HEK293 (cell line): ENCODE data around the gene CPN2.

Experiments used
- CTCF ChIA-PET: fragments of 350-600 bp; formaldehyde crosslinking; extraction: SDS; loops from one replicate; lab custom pipeline; 2021; ENCODE audit warnings: antibody characterized with exemption; lab: Yijun Ruan, JAX
- POLR2A ChIA-PET: fragments of 300-600 bp; formaldehyde crosslinking; extraction: SDS; loops from one replicate; lab custom pipeline; 2020; ENCODE audit warnings: antibody characterized with exemption, inconsistent platforms; lab: Yijun Ruan, JAX
- H3K27ac ChIP-seq: fragments of 200-500 bp; sonication (Bioruptor generic); 2 replicates; pipeline ENCODE4 v1.5.1; 2014; ENCODE audit warnings: low read depth, low read length, control low read depth, inconsistent platforms; ENCODE audit errors: extremely low read depth
- H3K36me3 ChIP-seq, 2 experiments: fragments of 200-500 bp in 1 of 2; sonication (Bioruptor generic) in 1 of 2; 1 replicate in 1 of 2; 2 replicates in 1 of 2; pipeline ENCODE4 v1.5.1; 2014 to 2017; ENCODE audit warnings: inconsistent platforms in 2 of 2, low read length in 2 of 2; ENCODE audit not compliant: control insufficient read depth in 2 of 2, insufficient read depth in 1 of 2
- H3K4me1 ChIP-seq: fragments of 200-500 bp; sonication (Bioruptor generic); 2 replicates; pipeline ENCODE4 v1.5.1; 2014; ENCODE audit warnings: mild to moderate bottlenecking, low read length, inconsistent platforms; ENCODE audit not compliant: control insufficient read depth, insufficient read depth
- H3K4me3 ChIP-seq: 2 replicates; pipeline ENCODE4 v1.5.1; 2011; ENCODE audit warnings: low read depth, mild to moderate bottlenecking, control low read depth, low read length, moderate library complexity
- H3K9me3 ChIP-seq: fragments of 200-500 bp; sonication (Bioruptor generic); 2 replicates; pipeline ENCODE4 v1.5.1; 2014; ENCODE audit warnings: low read depth, low read length, inconsistent platforms; ENCODE audit not compliant: control insufficient read depth, insufficient read depth
- GLIS2 ChIP-seq: fragments of 450-650 bp; formaldehyde crosslinking; IDR thresholded peaks from 2 replicates; pipeline ENCODE4 v1.5.1; 2016; ENCODE audit warnings: missing biosample characterization, missing genetic modification characterization
- HOXC10 ChIP-seq: sonication (generic); formaldehyde crosslinking; IDR thresholded peaks from 2 replicates; pipeline ENCODE4 v1.8.1; 2023; ENCODE audit warnings: mild to moderate bottlenecking, missing genetic modification reagents
- KLF16 ChIP-seq: fragments of 450-650 bp; formaldehyde crosslinking; IDR thresholded peaks from 2 replicates; pipeline ENCODE4 v1.5.1; 2017; ENCODE audit warnings: missing biosample characterization, missing genetic modification characterization
- TRIM28 ChIP-seq: IDR thresholded peaks from 2 replicates; pipeline ENCODE4 v1.6.1; 2011; ENCODE audit warnings: low read length, control low read depth, borderline replicate concordance
- ZNF10 ChIP-seq: fragments of 450-650 bp; formaldehyde crosslinking; IDR thresholded peaks from 2 replicates; pipeline ENCODE4 v1.5.1; 2017; ENCODE audit warnings: missing biosample characterization, missing genetic modification characterization
- ZNF146 ChIP-seq: fragments of 450-650 bp; formaldehyde crosslinking; IDR thresholded peaks from 2 replicates; pipeline ENCODE4 v1.5.1; 2016; ENCODE audit warnings: missing biosample characterization, missing genetic modification characterization
- ZNF174 ChIP-seq: fragments of 450-650 bp; formaldehyde crosslinking; IDR thresholded peaks from 2 replicates; pipeline ENCODE4 v1.5.0; 2017; ENCODE audit warnings: missing biosample characterization, mild to moderate bottlenecking, missing genetic modification characterization
- ZNF2 ChIP-seq: fragments of 450-650 bp; formaldehyde crosslinking; IDR thresholded peaks from 2 replicates; pipeline ENCODE4 v1.5.1; 2016; ENCODE audit warnings: missing biosample characterization, missing genetic modification characterization
- ZNF202 ChIP-seq: fragments of 450-650 bp; formaldehyde crosslinking; IDR thresholded peaks from 2 replicates; pipeline ENCODE4 v1.5.1; 2016; ENCODE audit warnings: missing biosample characterization, missing genetic modification characterization, borderline replicate concordance
- ZNF23 ChIP-seq: fragments of 450-650 bp; formaldehyde crosslinking; IDR thresholded peaks from 2 replicates; pipeline ENCODE4 v1.5.1; 2016; ENCODE audit warnings: missing biosample characterization, missing genetic modification characterization, borderline replicate concordance
- ZNF239 ChIP-seq: fragments of 450-650 bp; formaldehyde crosslinking; IDR thresholded peaks from 2 replicates; pipeline ENCODE4 v1.5.1; 2016; ENCODE audit warnings: missing biosample characterization, missing genetic modification characterization
- ZNF366 ChIP-seq: fragments of 450-650 bp; formaldehyde crosslinking; conservative IDR thresholded peaks from 2 replicates; pipeline ENCODE4 v1.5.1; 2016; ENCODE audit warnings: missing biosample characterization, missing genetic modification characterization
- ZNF555 ChIP-seq: fragments of 450-650 bp; formaldehyde crosslinking; conservative IDR thresholded peaks from 2 replicates; pipeline ENCODE4 v1.5.1; 2017; ENCODE audit warnings: missing biosample characterization, mild to moderate bottlenecking, missing genetic modification characterization, inconsistent platforms
- ZNF623 ChIP-seq: fragments of 450-650 bp; formaldehyde crosslinking; IDR thresholded peaks from 2 replicates; pipeline ENCODE4 v1.5.1; 2016; ENCODE audit warnings: missing biosample characterization, missing genetic modification characterization
- ZNF670 ChIP-seq: fragments of 450-650 bp; formaldehyde crosslinking; IDR thresholded peaks from 2 replicates; pipeline ENCODE4 v1.5.1; 2016; ENCODE audit warnings: missing biosample characterization, missing genetic modification characterization, low read depth
- ZNF776 ChIP-seq: fragments of 450-650 bp; formaldehyde crosslinking; IDR thresholded peaks from 2 replicates; pipeline ENCODE4 v1.5.0; 2017; ENCODE audit warnings: missing biosample characterization, missing genetic modification characterization, borderline replicate concordance
- ZNF791 ChIP-seq: fragments of 450-650 bp; formaldehyde crosslinking; IDR thresholded peaks from 2 replicates; pipeline ENCODE4 v1.5.1; 2016; ENCODE audit warnings: missing biosample characterization, missing genetic modification characterization
- ZNF830 ChIP-seq: fragments of 450-650 bp; IDR thresholded peaks from 2 replicates; pipeline ENCODE4 v1.5.0; 2018; ENCODE audit warnings: missing biosample characterization, missing genetic modification characterization, low read depth, mild to moderate bottlenecking, moderate library complexity
- ZNF843 ChIP-seq: fragments of 450-650 bp; formaldehyde crosslinking; IDR thresholded peaks from 2 replicates; pipeline ENCODE4 v1.5.1; 2016; ENCODE audit warnings: missing biosample characterization, missing genetic modification characterization
- TF ChIP-seq, protein P1 (sequence below): fragments of 450-650 bp; formaldehyde crosslinking; IDR thresholded peaks from 2 replicates; pipeline ENCODE4 v1.5.1; 2016; ENCODE audit warnings: missing biosample characterization, missing genetic modification characterization
- TF ChIP-seq, protein P2 (sequence below): fragments of 450-650 bp; formaldehyde crosslinking; IDR thresholded peaks from 2 replicates; pipeline ENCODE4 v1.5.1; 2016; ENCODE audit warnings: missing biosample characterization, missing genetic modification characterization
- TF ChIP-seq, protein P3 (sequence below): fragments of 450-650 bp; formaldehyde crosslinking; IDR thresholded peaks from 2 replicates; pipeline ENCODE4 v1.5.1; 2016; ENCODE audit warnings: missing biosample characterization, missing genetic modification characterization, borderline replicate concordance

The CPN2 gene

DNA sequence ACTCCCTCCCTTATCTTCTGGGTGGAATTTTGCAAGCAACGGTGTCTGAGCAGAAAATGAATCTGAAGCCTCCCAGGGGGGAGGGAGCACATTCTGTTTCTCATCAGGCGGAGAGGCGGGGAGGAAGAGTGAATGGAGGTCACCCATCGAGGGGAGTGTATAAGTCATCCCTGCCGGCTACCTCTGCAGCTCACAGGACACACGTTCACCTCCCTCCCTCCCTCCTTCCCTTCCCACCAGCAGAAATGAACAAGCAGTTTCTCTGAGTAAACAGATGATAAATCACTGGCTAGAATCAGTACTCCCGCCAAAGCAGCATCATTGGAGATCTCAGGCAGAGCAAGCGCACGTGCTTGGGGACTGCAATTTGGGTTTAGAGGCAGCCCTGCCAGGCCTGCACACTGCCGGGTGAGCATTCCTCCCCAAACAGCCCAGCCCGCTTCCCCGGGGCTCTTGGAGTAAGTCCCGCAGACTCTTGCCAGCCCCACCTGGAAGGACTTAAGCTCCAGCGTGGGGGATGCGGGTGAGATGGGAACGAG lies 38.3 kb downstream of the CPN2 start (continued):
- TF ChIP-seq ZNF2 (tag by site-specific recombination) = no peak
- TF ChIP-seq ZNF146 (tag by site-specific recombination) = no peak
- no peak for TF ChIP-seq ZNF670 (tag by site-specific recombination)
- TF ChIP-seq, protein P1, sequence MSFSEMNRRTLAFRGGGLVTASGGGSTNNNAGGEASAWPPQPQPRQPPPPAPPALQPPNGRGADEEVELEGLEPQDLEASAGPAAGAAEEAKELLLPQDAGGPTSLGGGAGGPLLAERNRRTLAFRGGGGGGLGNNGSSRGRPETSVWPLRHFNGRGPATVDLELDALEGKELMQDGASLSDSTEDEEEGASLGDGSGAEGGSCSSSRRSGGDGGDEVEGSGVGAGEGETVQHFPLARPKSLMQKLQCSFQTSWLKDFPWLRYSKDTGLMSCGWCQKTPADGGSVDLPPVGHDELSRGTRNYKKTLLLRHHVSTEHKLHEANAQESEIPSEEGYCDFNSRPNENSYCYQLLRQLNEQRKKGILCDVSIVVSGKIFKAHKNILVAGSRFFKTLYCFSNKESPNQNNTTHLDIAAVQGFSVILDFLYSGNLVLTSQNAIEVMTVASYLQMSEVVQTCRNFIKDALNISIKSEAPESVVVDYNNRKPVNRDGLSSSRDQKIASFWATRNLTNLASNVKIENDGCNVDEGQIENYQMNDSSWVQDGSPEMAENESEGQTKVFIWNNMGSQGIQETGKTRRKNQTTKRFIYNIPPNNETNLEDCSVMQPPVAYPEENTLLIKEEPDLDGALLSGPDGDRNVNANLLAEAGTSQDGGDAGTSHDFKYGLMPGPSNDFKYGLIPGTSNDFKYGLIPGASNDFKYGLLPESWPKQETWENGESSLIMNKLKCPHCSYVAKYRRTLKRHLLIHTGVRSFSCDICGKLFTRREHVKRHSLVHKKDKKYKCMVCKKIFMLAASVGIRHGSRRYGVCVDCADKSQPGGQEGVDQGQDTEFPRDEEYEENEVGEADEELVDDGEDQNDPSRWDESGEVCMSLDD = no peak
- TF ChIP-seq ZNF239 (tag by site-specific recombination) = no peak
- TF ChIP-seq ZNF555 (tag by site-specific recombination) = no peak
- TF ChIP-seq ZNF174 = no peak
- TF ChIP-seq, protein P2, sequence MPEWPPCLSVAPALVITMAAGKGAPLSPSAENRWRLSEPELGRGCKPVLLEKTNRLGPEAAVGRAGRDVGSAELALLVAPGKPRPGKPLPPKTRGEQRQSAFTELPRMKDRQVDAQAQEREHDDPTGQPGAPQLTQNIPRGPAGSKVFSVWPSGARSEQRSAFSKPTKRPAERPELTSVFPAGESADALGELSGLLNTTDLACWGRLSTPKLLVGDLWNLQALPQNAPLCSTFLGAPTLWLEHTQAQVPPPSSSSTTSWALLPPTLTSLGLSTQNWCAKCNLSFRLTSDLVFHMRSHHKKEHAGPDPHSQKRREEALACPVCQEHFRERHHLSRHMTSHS (tag by site-specific recombination) = no peak
- no peak for TF ChIP-seq ZNF830
- TF ChIP-seq ZNF776 (tag by site-specific recombination) = no peak
- TF ChIP-seq ZNF791 (tag by site-specific recombination) = no peak
- TF ChIP-seq ZNF202 (tag by site-specific recombination) = no peak
- TF ChIP-seq, protein P3, sequence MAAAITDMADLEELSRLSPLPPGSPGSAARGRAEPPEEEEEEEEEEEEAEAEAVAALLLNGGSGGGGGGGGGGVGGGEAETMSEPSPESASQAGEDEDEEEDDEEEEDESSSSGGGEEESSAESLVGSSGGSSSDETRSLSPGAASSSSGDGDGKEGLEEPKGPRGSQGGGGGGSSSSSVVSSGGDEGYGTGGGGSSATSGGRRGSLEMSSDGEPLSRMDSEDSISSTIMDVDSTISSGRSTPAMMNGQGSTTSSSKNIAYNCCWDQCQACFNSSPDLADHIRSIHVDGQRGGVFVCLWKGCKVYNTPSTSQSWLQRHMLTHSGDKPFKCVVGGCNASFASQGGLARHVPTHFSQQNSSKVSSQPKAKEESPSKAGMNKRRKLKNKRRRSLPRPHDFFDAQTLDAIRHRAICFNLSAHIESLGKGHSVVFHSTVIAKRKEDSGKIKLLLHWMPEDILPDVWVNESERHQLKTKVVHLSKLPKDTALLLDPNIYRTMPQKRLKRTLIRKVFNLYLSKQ (tag by site-specific recombination) = no peak
- TF ChIP-seq ZNF23 = no peak
- peak; percentile 62 for TF ChIP-seq ZNF366
- TF ChIP-seq KLF16 (tag by site-specific recombination) = no peak
- no peak for TF ChIP-seq HOXC10 (CRISPR knock-in tag)
- peak; percentile 37; the same call in 1 of the 2 replicates for TF ChIP-seq GLIS2
- no peak for TF ChIP-seq ZNF623 (tag by site-specific recombination)
- TF ChIP-seq ZNF10 = no peak; the same call in 1 of the 2 replicates

DNA sequence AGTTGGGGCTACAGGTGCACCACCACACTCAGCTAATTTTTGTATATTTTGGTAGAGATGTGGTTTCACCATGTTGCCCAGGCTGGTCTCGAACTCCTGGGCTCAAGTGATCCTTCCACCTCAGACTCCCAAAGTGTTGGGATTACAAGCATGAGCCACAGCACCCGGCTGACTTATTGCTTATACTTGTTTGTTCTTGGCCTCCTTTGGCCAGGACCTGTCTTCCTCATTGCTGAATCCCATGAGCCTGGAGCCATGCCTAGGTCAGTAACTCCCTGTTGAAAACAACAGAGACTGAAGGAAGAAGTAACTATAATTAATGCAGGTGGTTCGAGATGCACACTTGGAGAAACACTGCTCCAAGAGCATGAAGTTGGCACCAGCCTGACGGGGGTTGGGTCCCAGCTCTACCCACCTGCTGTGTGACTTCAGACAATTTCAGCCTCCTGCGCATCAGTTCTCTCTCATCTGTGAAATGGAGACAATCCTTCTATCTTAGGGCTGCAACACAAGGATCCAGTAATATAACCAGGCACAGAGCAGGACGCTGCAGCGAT lies 38.9 kb downstream of the CPN2 start:
- peak overlapping the region; percentile 44; the same call in 1 of the 2 replicates for H3K27ac ChIP-seq
- H3K9me3 ChIP-seq = no peaks in the 10 kb centered on the region
- CTCF ChIA-PET = no interaction called here
- POLR2A ChIA-PET = interaction anchor here (6.0 kb wide), 1 partner anchor 174 kb away, joined by 145 read pairs; the partner anchor contains the start of gene HES1
- peaks cover 3% of the 10 kb centered on the region for H3K4me1 ChIP-seq
- TF ChIP-seq TRIM28 (0 out of 2 replicates have a peak, but pooled peaks have one; percentile 45), ZNF843 (no peak), ZNF555 (tag by site-specific recombination) (no peak)
- TF ChIP-seq, all 188 proteins: peak for 1
- Histone ChIP-seq H3K36me3 (no peaks in the 10 kb centered on the region), H3K4me3 (no peak overlapping the region)
